Inflammatory macrophage (primary cell): ENCODE results near the gene DNAI1.
"Not testable (repeated sequence)": the region's sequence is repeated elsewhere in the genome, so short reads cannot be mapped to it uniquely, and the experiment has no call there.

Source experiments
- DNase-seq, 2 donors: peaks; one replicate each; pipeline ENCODE4 v3.0.0-alpha.2; 2020 to 2022

The DNAI1 gene

GRCh38 chr9:34451135-34451534 lies 7.5 kb upstream of the DNAI1 start:
- DNase-seq: no peak

- DNase-seq: no peak
These were observed 7.1 kb upstream of the DNAI1 start for GRCh38 chr9:34451545-34451944.

- no peak for DNase-seq
These were observed 6.0 kb upstream of the DNAI1 start for GRCh38 chr9:34452568-34452967.

GRCh38 chr9:34454571-34455065 lies 4.0 kb upstream of the DNAI1 start:
- DNase-seq: peak; percentile 29 to 30

GRCh38 chr9:34456151-34456550 lies 2.5 kb upstream of the DNAI1 start:
- DNase-seq: no peak

- no peak for DNase-seq
These were observed 1.9 kb upstream of the DNAI1 start for GRCh38 chr9:34456746-34457145.

- DNase-seq: no peak
These were observed 1.2 kb upstream of the DNAI1 start for GRCh38 chr9:34457266-34458012.

- no peak for DNase-seq
These were observed 345 bp downstream of the DNAI1 start for GRCh38 chr9:34458959-34459340.

GRCh38 chr9:34459356-34459755 lies 751 bp downstream of the DNAI1 start:
- DNase-seq: no peak

- DNase-seq: peak in 1 of 2 donors; percentile 20
These were observed 1.3 kb downstream of the DNAI1 start for GRCh38 chr9:34459941-34460340.

- DNase-seq: no peak
These were observed 4.7 kb downstream of the DNAI1 start for GRCh38 chr9:34463098-34463900.

- DNase-seq: no peak
These were observed 5.3 kb downstream of the DNAI1 start for GRCh38 chr9:34463901-34464232.

GRCh38 chr9:34464571-34464970 lies 6.0 kb downstream of the DNAI1 start:
- no peak for DNase-seq

GRCh38 chr9:34465468-34465867 lies 6.9 kb downstream of the DNAI1 start:
- DNase-seq: no peak

- DNase-seq: no peak
These were observed 16.5 kb downstream of the DNAI1 start for GRCh38 chr9:34475097-34475496.

- no peak for DNase-seq
These were observed 18.9 kb downstream of the DNAI1 start for GRCh38 chr9:34477541-34477940.

- DNase-seq: no peak
These were observed 20.8 kb downstream of the DNAI1 start for GRCh38 chr9:34479431-34479866.

- DNase-seq: not testable (repeated sequence)
These were observed 23.0 kb downstream of the DNAI1 start for GRCh38 chr9:34481620-34482019.

- DNase-seq: not testable (repeated sequence)
These were observed 24.1 kb downstream of the DNAI1 start for GRCh38 chr9:34482746-34483145.

- DNase-seq: no peak
These were observed 26.1 kb downstream of the DNAI1 start for GRCh38 chr9:34484678-34485077.

GRCh38 chr9:34485822-34486221 lies 27.2 kb downstream of the DNAI1 start:
- DNase-seq: no peak

GRCh38 chr9:34486572-34486971 lies 28.0 kb downstream of the DNAI1 start:
- DNase-seq: no peak

- DNase-seq: no peak
These were observed 31.8 kb downstream of the DNAI1 start for GRCh38 chr9:34490360-34490759.

- DNase-seq: no peak
These were observed 32.2 kb downstream of the DNAI1 start for GRCh38 chr9:34490760-34491159.
